ENCODE measurements around the gene HSH2D.

HSH2D gene

GRCh38 chr19:16133818-16134217 lies 9.7 kb upstream of the HSH2D start:
- FAIRE-seq (no peak), DNase-seq (ENCODE audit: insufficient read length, low spot score) (peak; percentile 32)
- no peak for TF ChIP-seq POLR2A (IDR thresholded peaks at IDR 0.05; ENCODE audit: low read depth, low read length)

GRCh38 chr19:16134510-16134909 lies 9.0 kb upstream of the HSH2D start:
- no peak for TF ChIP-seq POLR2A (IDR thresholded peaks at IDR 0.05; ENCODE audit: low read depth, low read length)
- no peak for FAIRE-seq
- no peak for DNase-seq (ENCODE audit: insufficient read length, low spot score)

GRCh38 chr19:16135430-16136127 lies 7.9 kb upstream of the HSH2D start:
- TF ChIP-seq POLR2A (IDR thresholded peaks at IDR 0.05; ENCODE audit: low read depth, low read length): no peak
- no peak for DNase-seq (ENCODE audit: insufficient read length, low spot score)
- no peak for FAIRE-seq

- DNase-seq (ENCODE audit: insufficient read length, low spot score) (no peak), FAIRE-seq (no peak)
- TF ChIP-seq POLR2A (IDR thresholded peaks at IDR 0.05; ENCODE audit: low read depth, low read length): no peak
Measured at GRCh38 chr19:16136185-16136999, 7.1 kb upstream of the HSH2D start.

DNA sequence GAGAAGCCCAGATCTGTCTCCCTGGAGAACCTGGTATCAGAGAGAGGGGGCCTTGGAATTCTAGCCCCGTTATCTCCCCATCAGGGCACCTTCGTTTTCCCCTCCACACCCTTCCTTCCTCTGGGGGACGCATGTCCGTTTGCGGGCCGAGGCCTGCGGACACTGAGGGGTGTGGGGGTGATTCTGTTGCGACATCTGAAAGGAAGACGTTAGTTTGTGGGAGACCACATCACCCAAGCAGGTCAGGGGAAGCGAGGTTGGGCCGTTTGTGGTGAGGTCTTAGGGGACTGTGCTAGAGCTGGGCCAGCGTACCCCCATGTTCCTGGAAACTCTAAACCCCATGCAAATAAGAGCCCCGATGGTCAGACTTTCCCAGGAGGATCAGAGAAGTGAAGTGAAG lies 3.7 kb upstream of the HSH2D start:
- no peak for DNase-seq (ENCODE audit: insufficient read length, low spot score)
- no peak for FAIRE-seq
- no peak for TF ChIP-seq POLR2A (IDR thresholded peaks at IDR 0.05; ENCODE audit: low read depth, low read length)

DNA sequence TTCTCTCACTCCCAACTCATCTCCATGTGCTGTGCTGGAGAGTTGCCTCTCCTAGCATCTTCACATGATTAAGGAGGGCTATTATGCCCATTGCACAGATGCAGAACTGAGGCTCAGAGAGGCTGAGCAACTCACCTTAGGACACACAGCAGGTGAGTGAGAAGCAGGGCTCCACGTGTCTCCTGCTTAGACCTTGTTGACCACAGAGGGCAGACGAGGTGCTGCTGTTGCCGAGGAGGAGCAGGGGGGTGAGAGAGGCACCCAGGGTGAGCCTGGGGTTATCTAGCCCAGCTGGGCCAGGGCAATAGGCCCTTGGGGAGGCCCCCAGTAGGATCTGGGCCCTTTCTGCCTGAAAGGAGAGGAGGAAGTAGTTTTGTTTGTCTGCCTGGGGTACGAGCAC lies 2.4 kb upstream of the HSH2D start:
- no peak for FAIRE-seq
- TF ChIP-seq POLR2A (IDR thresholded peaks at IDR 0.05; ENCODE audit: low read depth, low read length): no peak
- DNase-seq (ENCODE audit: insufficient read length, low spot score): no peak

GRCh38 chr19:16142032-16142580 lies 1.4 kb upstream of the HSH2D start:
- FAIRE-seq (no peak), DNase-seq (ENCODE audit: insufficient read length, low spot score) (no peak)
- TF ChIP-seq POLR2A (IDR thresholded peaks at IDR 0.05; ENCODE audit: low read depth, low read length): no peak

DNA sequence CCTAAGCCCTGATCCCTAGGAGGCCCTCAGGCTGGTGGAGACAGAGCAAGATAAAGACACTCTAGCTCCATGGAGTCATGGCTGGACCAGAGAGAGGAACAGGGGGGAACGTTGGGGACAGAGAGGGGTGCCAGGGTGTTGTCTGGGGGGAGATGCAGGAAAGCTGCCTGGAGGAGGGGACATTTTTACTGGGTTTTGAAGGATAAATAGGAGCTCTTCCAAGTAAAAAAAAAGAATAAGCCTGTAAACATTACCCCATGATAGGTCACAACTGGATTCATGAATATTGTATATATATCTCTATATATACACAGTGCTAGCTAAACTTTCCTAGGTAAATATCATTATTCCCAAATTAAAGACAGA lies 714 bp downstream of the HSH2D start:
- no peak for TF ChIP-seq POLR2A (IDR thresholded peaks at IDR 0.05; ENCODE audit: low read depth, low read length)
- DNase-seq (ENCODE audit: insufficient read length, low spot score) (no peak), FAIRE-seq (no peak)

GRCh38 chr19:16146112-16146511 lies 2.6 kb downstream of the HSH2D start:
- no peak for FAIRE-seq
- no peak for TF ChIP-seq POLR2A (IDR thresholded peaks at IDR 0.05; ENCODE audit: low read depth, low read length)

GRCh38 chr19:16148443-16149229 lies 5.2 kb downstream of the HSH2D start:
- FAIRE-seq: no peak
- DNase-seq (ENCODE audit: insufficient read length, low spot score): no peak
- TF ChIP-seq POLR2A (IDR thresholded peaks at IDR 0.05; ENCODE audit: low read depth, low read length): no peak

More at GRCh38 chr19:16146112-16146511, 2.6 kb downstream of the HSH2D start:
- no peak for DNase-seq (ENCODE audit: insufficient read length, low spot score)

- DNase-seq (ENCODE audit: insufficient read length, low spot score) (no peak), FAIRE-seq (no peak)
- no peak for TF ChIP-seq POLR2A (IDR thresholded peaks at IDR 0.05; ENCODE audit: low read depth, low read length)
Measured at GRCh38 chr19:16153582-16154336, 10.3 kb downstream of the HSH2D start.

GRCh38 chr19:16154557-16154956 lies 11.1 kb downstream of the HSH2D start:
- no peak for FAIRE-seq
- DNase-seq (ENCODE audit: insufficient read length, low spot score): no peak
- no peak for TF ChIP-seq POLR2A (IDR thresholded peaks at IDR 0.05; ENCODE audit: low read depth, low read length)

DNA sequence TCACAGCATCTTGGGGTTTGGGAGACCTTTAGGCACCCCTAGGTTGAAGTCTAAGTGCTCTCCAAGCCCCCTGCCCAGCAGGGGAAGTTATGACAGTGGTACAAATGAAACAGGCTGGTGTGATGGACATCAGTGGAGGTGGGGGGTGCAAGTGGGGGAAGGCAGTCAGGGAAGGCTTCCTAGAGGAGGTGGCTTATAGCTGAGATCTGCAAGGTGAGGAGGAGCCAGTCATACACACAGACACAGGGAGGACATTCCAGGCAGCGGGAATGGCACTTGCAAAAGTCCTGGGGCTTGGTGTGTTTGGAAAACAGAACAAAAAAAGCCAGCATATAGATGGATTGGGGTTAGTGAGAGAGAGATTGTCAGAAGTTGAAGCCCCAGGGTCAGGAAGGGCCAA lies 11.6 kb downstream of the HSH2D start:
- no peak for FAIRE-seq
- DNase-seq (ENCODE audit: insufficient read length, low spot score): no peak
- no peak for TF ChIP-seq POLR2A (IDR thresholded peaks at IDR 0.05; ENCODE audit: low read depth, low read length)
